NCI-H2081 (cell line): ENCODE measurements around the gene KIF1A.

Source experiments
- DNase-seq, 2 experiments: peaks; one replicate each; lab custom pipeline; 2025; lab: John Stamatoyannopoulos, UW

The KIF1A gene

GRCh38 chr2:240819858-240820606 lies at the start of gene KIF1A:
TSS of gene KIF1A (minus strand) at chr2:240820219. CDS start at chr2:240797752, 22,467 bp downstream.
- DNase-seq, result peak; percentile 91 to 95

GRCh38 chr2:240869109-240869955 lies 49.3 kb upstream of the KIF1A start:
- no peak for DNase-seq

- peak; percentile 22 to 82 for DNase-seq
Observed at GRCh38 chr2:240868286-240869108, 48.5 kb upstream of the KIF1A start, which contains the start of gene AGXT. TSS of gene AGXT (plus strand) at chr2:240868824. CDS start at chr2:240868866, 42 bp downstream.

GRCh38 chr2:240865391-240865790 lies 45.4 kb upstream of the KIF1A start:
- DNase-seq, result no peak

- DNase-seq, result no peak
Observed at GRCh38 chr2:240864475-240864874, 44.5 kb upstream of the KIF1A start.

GRCh38 chr2:240861547-240861946 lies 41.5 kb upstream of the KIF1A start:
- no peak for DNase-seq

GRCh38 chr2:240858871-240859270 lies 38.9 kb upstream of the KIF1A start:
- no peak for DNase-seq

GRCh38 chr2:240858321-240858720 lies 38.3 kb upstream of the KIF1A start:
- no peak for DNase-seq

- DNase-seq, result no peak
Observed at GRCh38 chr2:240857039-240858008, 37.3 kb upstream of the KIF1A start.

GRCh38 chr2:240856151-240856980 lies 36.3 kb upstream of the KIF1A start:
- no peak for DNase-seq

GRCh38 chr2:240855670-240856069 lies 35.7 kb upstream of the KIF1A start:
- no peak for DNase-seq

GRCh38 chr2:240852671-240853314 lies 32.8 kb upstream of the KIF1A start:
- DNase-seq, result no peak

GRCh38 chr2:240851078-240851991 lies 31.3 kb upstream of the KIF1A start:
- peak; percentile 68 to 77 for DNase-seq

- DNase-seq, result no peak
Observed at GRCh38 chr2:240850756-240851077, 30.7 kb upstream of the KIF1A start.

- DNase-seq, result no peak
Observed at GRCh38 chr2:240850026-240850425, 30.0 kb upstream of the KIF1A start.

GRCh38 chr2:240848900-240849680 lies 29.1 kb upstream of the KIF1A start:
- DNase-seq, result no peak

- no peak for DNase-seq
Observed at GRCh38 chr2:240847817-240848216, 27.8 kb upstream of the KIF1A start.
